ENCODE results near the gene TNFRSF11A. TPM values are rescaled to one million over a fixed set of nuclear protein-coding genes. Genes with fewer than 3 reads are reported as not detected.

Gene TNFRSF11A
- total and polyA plus RNA-seq, 2 donors (not counting 1 experiment from before 2014, with no cell fraction given) = 0.01 to 1.7 TPM

DNA sequence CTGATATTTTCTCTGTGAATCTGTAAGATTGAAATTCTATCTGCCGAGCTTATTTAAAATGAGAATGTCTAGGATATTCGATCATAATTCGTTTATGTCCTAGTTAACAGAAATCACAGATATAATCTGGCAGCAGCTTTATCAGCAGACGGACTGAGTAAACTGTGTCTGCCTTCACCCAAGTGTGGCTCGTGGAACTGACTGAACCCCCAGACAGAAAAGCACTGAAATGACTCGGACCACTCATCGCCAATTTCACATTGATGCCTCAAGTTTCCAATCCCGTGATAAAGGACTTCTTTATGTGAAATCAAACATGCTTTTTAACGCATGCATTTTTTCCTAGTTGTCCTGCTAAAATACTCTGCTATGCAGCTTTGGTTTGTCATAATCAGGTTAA, 15.9 kb downstream of the TNFRSF11A start:
- H3K27me3 ChIP-seq (replicated peaks in 1 of 4; ENCODE audit: control extremely low read depth in 1 of 4, control insufficient read depth in 3 of 4, insufficient read depth in 4 of 4, low read length in 3 of 4) = peaks cover 0 to 4% (median 1%) of the 10 kb centered on the region in 4 experiments
- WGBS (ENCODE audit: insufficient coverage) = 100% methylated on average over 6 of the region's 9 CpGs
- H3K27ac ChIP-seq (ENCODE audit: low read length in 2 of 2) = no peak overlapping the region
- Mint-ChIP-seq H3K4me3 (no peak overlapping the region), H3K4me1 (no peaks in the 10 kb centered on the region), H3K9me3 (ENCODE audit: insufficient read depth) (no peaks in the 10 kb centered on the region), H3K27ac (no peak overlapping the region), H3K27me3 (peaks cover 49% of the 10 kb centered on the region)
- no peak overlapping the region for H3K4me3 ChIP-seq (ENCODE audit: control extremely low read depth in 1 of 5, extremely low read depth in 1 of 5, insufficient read depth in 1 of 5, low read depth in 2 of 5, low read length in 4 of 5)
- no peaks in the 10 kb centered on the region for H3K9me3 ChIP-seq (ENCODE audit: control extremely low read depth in 1 of 3, control insufficient read depth in 2 of 3, insufficient read depth in 1 of 3, low read length in 2 of 3)
- ChIA-PET POLR2A (no interaction called here), CTCF (no interaction called here)
- no peak overlapping the region for H2AFZ ChIP-seq (ENCODE audit: insufficient read depth, low read depth, low read length, poor library complexity, severe bottlenecking)
- ATAC-seq (ENCODE audit: low read depth) = no peak
- H3K4me1 ChIP-seq (ENCODE audit: control insufficient read depth in 2 of 2, insufficient read depth in 2 of 2, low read length in 2 of 2) = no peaks in the 10 kb centered on the region
- no peak overlapping the region for H3K9ac ChIP-seq (ENCODE audit: low read length)
- no peak for DNase-seq
- no peak overlapping the region for H3K4me2 ChIP-seq (replicated peaks; ENCODE audit: low read depth, low read length, poor library complexity, severe bottlenecking)
- intact Hi-C loops (cut with micrococcal nuclease) = no loop called here
- no peaks in the 10 kb centered on the region for H4K20me1 ChIP-seq (ENCODE audit: control insufficient read depth, insufficient read depth, low read length, poor library complexity, severe bottlenecking)
- H3K36me3 ChIP-seq (replicated peaks in 1 of 2; ENCODE audit: control extremely low read depth in 1 of 2, control insufficient read depth in 1 of 2, extremely low read depth in 1 of 2, insufficient read depth in 2 of 2, low read length in 1 of 2) = no peaks in the 10 kb centered on the region
- no peak for TF ChIP-seq CTCF (IDR thresholded peaks at IDR 0.05)
- TF ChIP-seq EZH2 (IDR thresholded peaks at IDR 0.05; ENCODE audit: borderline replicate concordance, insufficient read depth, low read depth, low read length, poor library complexity, severe bottlenecking) = no peak
- no peaks in the 10 kb centered on the region for H3K79me2 ChIP-seq (ENCODE audit: control insufficient read depth, insufficient read depth, low read length)

DNA sequence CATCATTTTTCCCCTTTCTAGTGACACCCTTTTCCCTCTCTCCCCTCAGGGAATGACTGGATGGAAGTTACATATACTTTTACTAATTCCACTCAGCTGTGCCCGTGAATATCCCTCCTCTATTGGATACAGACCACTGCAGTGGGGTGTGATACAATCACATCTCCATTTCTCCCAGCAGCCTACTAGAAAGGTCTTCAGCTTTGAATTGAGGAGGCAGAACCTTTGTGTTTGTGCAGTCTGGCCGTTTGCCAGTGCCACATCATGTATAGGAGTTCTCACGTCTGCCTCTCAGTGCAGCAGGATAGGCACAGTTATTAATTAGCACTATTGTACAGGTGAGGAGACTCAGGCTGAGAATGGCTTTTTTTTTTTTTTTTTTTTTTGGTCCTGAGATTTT, 16.4 kb downstream of the TNFRSF11A start:
- ChIA-PET POLR2A (no interaction called here), CTCF (no interaction called here)
- Histone ChIP-seq H4K20me1 (ENCODE audit: control insufficient read depth, insufficient read depth, low read length, poor library complexity, severe bottlenecking) (no peaks in the 10 kb centered on the region), H3K4me1 (ENCODE audit: control insufficient read depth in 2 of 2, insufficient read depth in 2 of 2, low read length in 2 of 2) (no peaks in the 10 kb centered on the region), H3K9ac (ENCODE audit: low read length) (no peak overlapping the region), H2AFZ (ENCODE audit: insufficient read depth, low read depth, low read length, poor library complexity, severe bottlenecking) (no peak overlapping the region), H3K4me3 (ENCODE audit: control extremely low read depth in 1 of 5, extremely low read depth in 1 of 5, insufficient read depth in 1 of 5, low read depth in 2 of 5, low read length in 4 of 5) (no peak overlapping the region), H3K27me3 (replicated peaks in 1 of 4; ENCODE audit: control extremely low read depth in 1 of 4, control insufficient read depth in 3 of 4, insufficient read depth in 4 of 4, low read length in 3 of 4) (peaks cover 0 to 2% (median 0%) of the 10 kb centered on the region in 4 experiments), H3K27ac (ENCODE audit: low read length in 2 of 2) (no peak overlapping the region), H3K36me3 (replicated peaks in 1 of 2; ENCODE audit: control extremely low read depth in 1 of 2, control insufficient read depth in 1 of 2, extremely low read depth in 1 of 2, insufficient read depth in 2 of 2, low read length in 1 of 2) (no peaks in the 10 kb centered on the region), H3K4me2 (replicated peaks; ENCODE audit: low read depth, low read length, poor library complexity, severe bottlenecking) (no peak overlapping the region), H3K9me3 (ENCODE audit: control extremely low read depth in 1 of 3, control insufficient read depth in 2 of 3, insufficient read depth in 1 of 3, low read length in 2 of 3) (no peaks in the 10 kb centered on the region), H3K79me2 (ENCODE audit: control insufficient read depth, insufficient read depth, low read length) (no peaks in the 10 kb centered on the region)
- H3K4me1 Mint-ChIP-seq = no peaks in the 10 kb centered on the region
- intact Hi-C loops (cut with micrococcal nuclease) = no loop called here
- no peak overlapping the region for H3K4me3 Mint-ChIP-seq
- no peaks in the 10 kb centered on the region for H3K9me3 Mint-ChIP-seq (ENCODE audit: insufficient read depth)
- H3K27ac Mint-ChIP-seq = no peak overlapping the region
- H3K27me3 Mint-ChIP-seq = peaks cover 44% of the 10 kb centered on the region
- TF ChIP-seq EZH2 (IDR thresholded peaks at IDR 0.05; ENCODE audit: borderline replicate concordance, insufficient read depth, low read depth, low read length, poor library complexity, severe bottlenecking) (no peak), CTCF (IDR thresholded peaks at IDR 0.05) (no peak)
- no peak for DNase-seq
- WGBS (ENCODE audit: insufficient coverage) = no CpG with 5 or more reads among the region's 3 CpGs
- ATAC-seq (ENCODE audit: low read depth) = no peak

All from B cell (primary cell).